Colonic mucosa (tissue), 4 donors: ENCODE data around the gene HS3ST1. TPM values are rescaled to one million over a fixed set of nuclear protein-coding genes. Genes with fewer than 3 reads are reported as not detected.

ENCODE experiments used
- DNase-seq: peaks from one replicate; pipeline ENCODE4 v3.0.0-alpha.2; 2020
- H3K27ac ChIP-seq: fragments of 200-600 bp; one replicate; pipeline ENCODE4 v1.8.0; 2021
- H3K27me3 ChIP-seq: fragments of 200-600 bp; one replicate; pipeline ENCODE4 v1.8.0; 2021
- H3K36me3 ChIP-seq: fragments of 200-600 bp; one replicate; pipeline ENCODE4 v1.8.0; 2021
- H3K4me1 ChIP-seq: fragments of 200-600 bp; one replicate; pipeline ENCODE4 v1.8.0; 2021; ENCODE audit warnings: mild to moderate bottlenecking
- H3K4me3 ChIP-seq: fragments of 200-600 bp; one replicate; pipeline ENCODE4 v1.8.0; 2021
- H3K9ac ChIP-seq, 2 donors: one replicate each; pipeline ENCODE4 v1.7.0; 2013; ENCODE audit warnings: control low read depth in 2 of 2, low read depth in 2 of 2, low read length in 2 of 2
- H3K9me3 ChIP-seq: fragments of 200-600 bp; one replicate; pipeline ENCODE4 v1.8.0; 2021
- intact Hi-C: fragments of 100-400 bp; cut with DNase I; formaldehyde crosslinking; loops from one replicate; pipeline ENCODE4 v1.14.1; 2022
- total RNA-seq, 2 donors: library from RNA; stranded (reverse); fragmentation: NEBNext Ultra II Directional in 1 of 2; extraction: Animal tissue kit (Norgen Biotek cat#: 25700) in 1 of 2; gene quantifications; one replicate each; pipeline ENCODE4 v1.2.1, GENCODE V29; 2021
- TF ChIP-seq, protein P1 (sequence below): fragments of 200-600 bp; IDR thresholded peaks from one replicate; pipeline ENCODE4 v1.8.0; 2022; ENCODE audit warnings: antibody characterized with exemption, mild to moderate bottlenecking
- donor health status: healthy.
- donor health status: DM: no; HTN: no; CAD: no.
- donor health status: DM: no; HTN: no; CAD: no.

HS3ST1 gene
- total RNA-seq, 2 donors from 2014 or later: 6.6 to 7.6 TPM

DNA sequence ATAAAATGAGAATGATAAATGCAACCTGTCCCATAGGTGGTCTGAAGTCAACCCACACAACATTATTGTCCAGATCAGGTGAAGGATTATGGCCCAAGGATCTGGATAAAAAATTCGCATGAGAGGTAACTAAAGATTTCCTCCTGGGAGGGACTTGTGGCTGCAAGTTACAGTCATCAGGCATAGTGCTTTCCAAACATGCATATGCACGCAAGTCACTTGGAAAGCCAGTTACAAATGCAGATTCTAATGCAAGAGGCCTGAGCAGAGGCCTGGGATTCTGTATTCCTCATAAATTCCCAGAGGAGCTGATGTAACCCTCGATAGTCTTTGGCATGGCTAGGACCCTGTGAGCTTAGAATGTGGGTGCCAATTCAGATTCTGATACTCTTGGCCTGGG is 21.1 kb downstream of the HS3ST1 start:
- TF ChIP-seq, protein P1, sequence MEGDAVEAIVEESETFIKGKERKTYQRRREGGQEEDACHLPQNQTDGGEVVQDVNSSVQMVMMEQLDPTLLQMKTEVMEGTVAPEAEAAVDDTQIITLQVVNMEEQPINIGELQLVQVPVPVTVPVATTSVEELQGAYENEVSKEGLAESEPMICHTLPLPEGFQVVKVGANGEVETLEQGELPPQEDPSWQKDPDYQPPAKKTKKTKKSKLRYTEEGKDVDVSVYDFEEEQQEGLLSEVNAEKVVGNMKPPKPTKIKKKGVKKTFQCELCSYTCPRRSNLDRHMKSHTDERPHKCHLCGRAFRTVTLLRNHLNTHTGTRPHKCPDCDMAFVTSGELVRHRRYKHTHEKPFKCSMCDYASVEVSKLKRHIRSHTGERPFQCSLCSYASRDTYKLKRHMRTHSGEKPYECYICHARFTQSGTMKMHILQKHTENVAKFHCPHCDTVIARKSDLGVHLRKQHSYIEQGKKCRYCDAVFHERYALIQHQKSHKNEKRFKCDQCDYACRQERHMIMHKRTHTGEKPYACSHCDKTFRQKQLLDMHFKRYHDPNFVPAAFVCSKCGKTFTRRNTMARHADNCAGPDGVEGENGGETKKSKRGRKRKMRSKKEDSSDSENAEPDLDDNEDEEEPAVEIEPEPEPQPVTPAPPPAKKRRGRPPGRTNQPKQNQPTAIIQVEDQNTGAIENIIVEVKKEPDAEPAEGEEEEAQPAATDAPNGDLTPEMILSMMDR: no peak
- no peak overlapping the region for H3K4me3 ChIP-seq
- no peak overlapping the region for H3K9ac ChIP-seq
- intact Hi-C loops: no loop called here
- H3K36me3 ChIP-seq: no peaks in the 10 kb centered on the region
- H3K27me3 ChIP-seq: no peaks in the 10 kb centered on the region
- no peaks in the 10 kb centered on the region for H3K9me3 ChIP-seq
- no peak overlapping the region for H3K27ac ChIP-seq
- no peak for DNase-seq
- no peaks in the 10 kb centered on the region for H3K4me1 ChIP-seq

DNA sequence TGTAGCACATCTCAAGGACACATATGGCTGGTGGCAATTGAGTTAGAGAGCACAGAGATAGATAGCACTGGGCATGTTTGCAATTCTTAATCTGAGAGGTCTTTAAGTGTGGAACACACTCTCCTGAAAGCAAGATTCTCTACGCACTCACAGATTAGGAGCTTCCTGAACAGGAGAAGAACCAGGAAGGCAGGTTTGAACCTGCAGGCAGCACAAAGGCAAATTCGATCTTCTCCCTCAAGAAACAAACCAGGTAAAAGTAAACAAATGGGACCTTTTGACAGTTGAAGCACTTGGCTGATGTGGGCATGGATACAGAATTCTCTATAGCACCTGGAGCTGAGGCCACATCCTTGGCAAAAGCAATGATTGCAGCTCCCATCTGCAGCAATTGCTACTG is 24.3 kb downstream of the HS3ST1 start:
- Histone ChIP-seq H3K9me3 (no peaks in the 10 kb centered on the region), H3K4me3 (no peak overlapping the region), H3K9ac (no peak overlapping the region), H3K36me3 (no peaks in the 10 kb centered on the region), H3K27me3 (no peaks in the 10 kb centered on the region), H3K27ac (no peak overlapping the region), H3K4me1 (no peaks in the 10 kb centered on the region)
- TF ChIP-seq, protein P1: no peak
- intact Hi-C loops: no loop called here
- DNase-seq: no peak

DNA sequence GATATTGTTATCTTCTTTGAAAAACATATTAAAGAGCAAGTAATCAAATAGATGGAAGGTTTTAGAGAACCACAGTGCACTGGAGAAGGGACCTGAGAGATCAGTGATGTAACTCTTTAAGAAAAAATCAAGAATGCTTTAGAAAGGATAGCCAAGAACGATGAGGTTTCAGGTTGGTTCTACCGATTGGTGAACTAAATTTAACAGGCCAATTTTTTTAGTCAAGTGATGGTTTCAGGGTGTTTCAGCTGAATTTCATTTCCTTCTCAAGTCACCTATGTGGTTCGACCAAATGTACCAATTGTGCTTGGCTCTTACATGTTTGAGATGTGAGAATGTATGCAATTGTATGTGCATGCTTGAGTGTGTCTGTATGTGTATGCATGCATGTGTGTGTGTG is 26.5 kb downstream of the HS3ST1 start:
- H3K27ac ChIP-seq: no peak overlapping the region
- TF ChIP-seq, protein P1: no peak
- intact Hi-C loops: no loop called here
- no peaks in the 10 kb centered on the region for H3K27me3 ChIP-seq
- no peak overlapping the region for H3K4me3 ChIP-seq
- H3K9ac ChIP-seq: no peak overlapping the region
- no peaks in the 10 kb centered on the region for H3K4me1 ChIP-seq
- H3K9me3 ChIP-seq: no peaks in the 10 kb centered on the region
- no peak for DNase-seq
- H3K36me3 ChIP-seq: no peaks in the 10 kb centered on the region

DNA sequence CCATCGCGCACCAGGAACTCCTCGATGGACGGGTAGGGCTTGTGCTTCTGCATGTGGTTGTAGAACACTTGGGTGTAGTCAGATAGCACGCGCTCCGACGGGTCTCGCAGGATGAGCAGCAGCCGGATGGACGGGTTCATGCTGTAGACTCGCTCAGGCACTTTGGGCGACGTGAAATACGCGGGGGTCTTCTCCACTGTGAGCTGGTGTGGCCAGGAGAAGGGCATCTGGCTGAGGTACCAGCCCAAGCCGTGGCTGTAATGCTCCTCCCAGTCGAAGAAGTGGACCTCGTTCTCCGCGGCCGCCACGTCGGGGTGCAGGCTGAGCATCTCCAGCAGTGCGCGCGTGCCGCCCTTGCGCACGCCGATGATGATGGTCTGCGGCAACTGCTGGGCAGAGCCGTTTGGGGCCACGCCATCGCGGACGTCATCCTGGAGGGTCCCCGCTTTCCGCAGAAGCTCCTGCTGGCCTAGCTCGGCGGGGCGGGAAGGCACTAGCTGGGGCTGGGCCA is 29.2 kb downstream of the HS3ST1 start:
- no peak overlapping the region for H3K9ac ChIP-seq
- no peaks in the 10 kb centered on the region for H3K27me3 ChIP-seq
- no peak for DNase-seq
- H3K9me3 ChIP-seq: no peaks in the 10 kb centered on the region
- intact Hi-C loops: no loop called here
- TF ChIP-seq, protein P1: no peak
- no peaks in the 10 kb centered on the region for H3K4me1 ChIP-seq
- H3K4me3 ChIP-seq: no peak overlapping the region
- no peak overlapping the region for H3K27ac ChIP-seq
- H3K36me3 ChIP-seq: no peaks in the 10 kb centered on the region

DNA sequence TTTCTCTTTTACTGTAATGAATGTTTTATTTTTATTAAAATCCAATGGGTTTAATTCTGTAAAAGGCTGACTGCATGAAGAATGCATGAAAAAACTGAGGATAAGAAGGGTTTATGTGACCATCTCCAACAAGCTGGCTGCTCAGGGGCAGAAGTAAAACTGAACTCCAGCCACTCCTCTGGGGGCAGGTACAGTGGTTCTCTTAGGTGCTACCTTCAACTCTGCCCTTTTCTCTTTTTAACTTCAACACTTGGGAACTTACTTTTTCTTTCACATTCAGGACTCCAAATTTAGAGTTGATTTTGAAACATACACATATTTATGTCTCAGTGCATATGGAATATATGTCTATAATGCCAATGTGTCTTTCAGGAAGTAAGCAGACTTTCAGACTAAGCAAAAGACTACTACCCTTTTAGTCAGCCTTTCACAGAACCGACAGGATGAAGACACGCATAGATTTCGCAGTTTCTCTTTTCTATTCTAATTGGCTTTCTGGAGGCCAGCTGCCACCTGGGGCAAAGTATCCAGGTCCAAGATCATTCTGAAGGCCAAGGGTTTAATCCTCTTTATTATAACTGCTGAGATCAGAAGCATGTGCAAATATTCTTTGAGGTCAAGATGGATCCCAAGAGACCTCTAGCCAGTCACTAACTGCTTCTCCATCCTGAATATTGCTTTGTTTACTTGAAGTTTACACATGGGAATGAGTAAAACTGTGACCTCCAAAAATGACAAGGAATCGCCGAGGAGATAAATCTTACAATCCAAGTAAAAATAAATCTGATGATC is 30.7 kb downstream of the HS3ST1 start:
- Histone ChIP-seq H3K4me3 (no peak overlapping the region), H3K27me3 (no peaks in the 10 kb centered on the region), H3K4me1 (no peaks in the 10 kb centered on the region), H3K36me3 (no peaks in the 10 kb centered on the region), H3K9me3 (no peaks in the 10 kb centered on the region), H3K27ac (no peak overlapping the region), H3K9ac (no peak overlapping the region)
- TF ChIP-seq, protein P1: no peak
- DNase-seq: no peak
- intact Hi-C loops: no loop called here
